Rectal smooth muscle tissue (tissue), 1 donor: ENCODE measurements around the gene GNG14.
"Not testable (repeated sequence)": the region's sequence is repeated elsewhere in the genome, so short reads cannot be mapped to it uniquely, and the experiment has no call there.

ENCODE experiments used
- H3K27ac ChIP-seq: one replicate; pipeline ENCODE4 v1.7.0; 2013; ENCODE audit warnings: low read depth, low read length, inconsistent platforms
- H3K27me3 ChIP-seq: one replicate; pipeline ENCODE4 v1.7.0; 2013; ENCODE audit warnings: low read length; ENCODE audit not compliant: control insufficient read depth, insufficient read depth
- H3K36me3 ChIP-seq: one replicate; pipeline ENCODE4 v1.7.0; 2013; ENCODE audit warnings: low read length; ENCODE audit not compliant: control insufficient read depth, insufficient read depth
- H3K4me1 ChIP-seq: one replicate; pipeline ENCODE4 v1.7.0; 2013; ENCODE audit warnings: low read length; ENCODE audit not compliant: control insufficient read depth, insufficient read depth
- H3K4me3 ChIP-seq: one replicate; pipeline ENCODE4 v1.7.0; 2013; ENCODE audit warnings: low read length
- H3K9ac ChIP-seq: one replicate; pipeline ENCODE4 v1.7.0; 2013; ENCODE audit warnings: low read length

The GNG14 gene

GRCh38 chr19:12687496-12688196 is at the start of gene GNG14:
Gene GNG14 (plus strand): TSS chr19:12687998. CDS start chr19:12688049, 51 bp downstream.
- H3K4me1 ChIP-seq = no peaks in the 10 kb centered on the region

GRCh38 chr19:12638611-12639182 is 49.1 kb upstream of the GNG14 start:
- Histone ChIP-seq H3K27me3 (no peaks in the 10 kb centered on the region), H3K9ac (no peak overlapping the region), H3K4me3 (no peak overlapping the region), H3K36me3 (no peaks in the 10 kb centered on the region), H3K4me1 (peaks cover 3% of the 10 kb centered on the region), H3K27ac (no peak overlapping the region)

More at GRCh38 chr19:12687496-12688196, at the start of gene GNG14:
- H3K27me3 ChIP-seq = no peaks in the 10 kb centered on the region
- no peaks in the 10 kb centered on the region for H3K36me3 ChIP-seq
- H3K27ac ChIP-seq = no peak within 1 kb of the TSS
- no peak within 1 kb of the TSS for H3K9ac ChIP-seq
- no peak within 1 kb of the TSS for H3K4me3 ChIP-seq

DNA sequence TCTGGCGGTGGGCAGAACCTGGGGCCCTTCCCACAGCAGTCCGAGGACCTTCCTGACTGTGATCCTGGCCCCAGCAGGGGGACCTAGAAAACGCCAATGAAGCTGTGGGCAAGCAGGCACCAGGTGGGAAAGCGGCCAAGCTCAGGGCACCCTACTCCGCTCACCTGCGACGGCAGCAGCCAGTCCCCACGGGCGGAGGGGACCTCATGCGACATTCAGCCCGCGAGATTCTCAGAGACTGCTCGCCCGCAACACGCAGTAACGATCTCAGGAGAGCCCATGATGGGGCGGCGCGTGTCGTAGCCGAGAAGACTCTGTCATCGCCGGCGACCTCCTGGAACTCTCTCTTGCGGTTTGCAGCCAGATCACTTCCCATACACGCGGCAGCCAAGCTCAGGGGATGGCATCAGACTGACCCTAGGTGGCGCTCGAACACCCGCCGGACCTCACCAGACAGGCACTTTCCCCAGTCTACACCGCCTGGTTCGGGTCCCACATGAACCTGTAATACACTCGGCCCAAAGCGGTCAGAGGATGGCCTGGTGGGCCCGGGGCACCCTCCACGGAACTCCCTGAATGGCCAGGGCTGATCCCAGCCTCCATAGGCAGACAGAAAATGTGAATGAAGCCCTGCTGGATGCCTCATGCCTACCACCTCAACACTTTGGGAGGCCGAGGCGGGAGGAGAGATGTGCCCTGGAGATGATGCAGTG is 47.7 kb upstream of the GNG14 start:
- Histone ChIP-seq H3K9ac (no peak overlapping the region), H3K36me3 (no peaks in the 10 kb centered on the region), H3K27ac (no peak overlapping the region), H3K4me1 (peaks cover 3% of the 10 kb centered on the region), H3K27me3 (no peaks in the 10 kb centered on the region), H3K4me3 (peak overlapping the region; percentile 42)

GRCh38 chr19:12641456-12641855 is 46.3 kb upstream of the GNG14 start:
- Histone ChIP-seq H3K27ac (no peak overlapping the region), H3K4me3 (no peak overlapping the region), H3K36me3 (no peaks in the 10 kb centered on the region), H3K27me3 (no peaks in the 10 kb centered on the region), H3K9ac (no peak overlapping the region), H3K4me1 (peaks cover 3% of the 10 kb centered on the region)

- Histone ChIP-seq H3K36me3 (no peaks in the 10 kb centered on the region), H3K27ac (no peak overlapping the region), H3K4me1 (peaks cover 3% of the 10 kb centered on the region), H3K4me3 (no peak overlapping the region), H3K9ac (no peak overlapping the region), H3K27me3 (no peaks in the 10 kb centered on the region)
Observed at GRCh38 chr19:12642506-12642905, 45.3 kb upstream of the GNG14 start.

GRCh38 chr19:12643716-12644115 is 44.1 kb upstream of the GNG14 start:
- not testable (repeated sequence) for H3K27ac ChIP-seq, H3K27me3 ChIP-seq, H3K9ac ChIP-seq, H3K4me3 ChIP-seq, H3K36me3 ChIP-seq, H3K4me1 ChIP-seq

DNA sequence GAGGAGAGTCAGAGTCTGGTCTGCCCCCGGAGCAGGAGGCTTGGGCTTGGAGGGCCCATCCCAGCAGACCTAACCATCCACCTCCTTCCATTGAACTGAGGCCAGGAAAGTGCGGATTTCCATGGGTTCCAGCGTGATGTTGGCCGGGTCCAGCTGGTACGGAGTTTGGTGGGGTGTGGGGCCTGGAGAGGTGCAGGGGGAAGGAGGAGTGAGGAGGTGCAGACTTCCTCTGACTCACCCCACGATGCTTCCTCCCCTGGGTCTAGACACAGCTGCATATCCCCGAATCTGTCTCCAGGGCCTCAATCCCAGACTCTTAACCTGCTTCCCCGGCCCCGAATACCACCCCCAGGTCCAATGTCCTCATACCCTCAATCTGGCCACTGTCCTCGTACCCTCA is 41.2 kb upstream of the GNG14 start:
- Histone ChIP-seq H3K9ac (no peak overlapping the region), H3K4me3 (no peak overlapping the region), H3K36me3 (no peaks in the 10 kb centered on the region), H3K4me1 (peaks cover 6% of the 10 kb centered on the region), H3K27me3 (no peaks in the 10 kb centered on the region), H3K27ac (no peak overlapping the region)

DNA sequence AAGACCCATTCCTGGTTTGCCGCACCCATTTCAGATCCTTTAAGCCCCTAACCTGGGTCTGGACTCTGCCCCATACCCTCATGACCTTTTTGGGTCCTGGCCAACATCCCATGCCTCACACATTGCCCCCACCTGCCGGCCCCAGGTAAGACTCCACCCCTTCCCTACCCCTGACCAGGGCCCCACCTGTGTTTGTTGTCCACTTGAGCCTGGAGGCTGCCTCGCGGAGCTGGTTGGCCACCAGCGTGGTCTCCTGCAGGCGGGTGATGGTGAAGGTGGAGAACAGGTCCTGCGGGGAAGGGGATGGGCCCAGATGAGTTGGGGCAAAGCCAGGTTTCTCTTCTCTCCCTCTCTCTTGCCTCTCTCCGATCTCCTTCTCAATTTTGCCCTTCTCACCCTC is 40.8 kb upstream of the GNG14 start:
- Histone ChIP-seq H3K27ac (no peak overlapping the region), H3K4me3 (no peak overlapping the region), H3K4me1 (peaks cover 6% of the 10 kb centered on the region), H3K27me3 (no peaks in the 10 kb centered on the region), H3K9ac (no peak overlapping the region), H3K36me3 (no peaks in the 10 kb centered on the region)

- no peak overlapping the region for H3K27ac ChIP-seq
- H3K9ac ChIP-seq = no peak overlapping the region
- H3K4me3 ChIP-seq = peak overlapping the region; percentile 54
- H3K36me3 ChIP-seq = no peaks in the 10 kb centered on the region
- H3K4me1 ChIP-seq = peaks cover 6% of the 10 kb centered on the region
- no peaks in the 10 kb centered on the region for H3K27me3 ChIP-seq
Observed at GRCh38 chr19:12647490-12648071, 40.2 kb upstream of the GNG14 start.

DNA sequence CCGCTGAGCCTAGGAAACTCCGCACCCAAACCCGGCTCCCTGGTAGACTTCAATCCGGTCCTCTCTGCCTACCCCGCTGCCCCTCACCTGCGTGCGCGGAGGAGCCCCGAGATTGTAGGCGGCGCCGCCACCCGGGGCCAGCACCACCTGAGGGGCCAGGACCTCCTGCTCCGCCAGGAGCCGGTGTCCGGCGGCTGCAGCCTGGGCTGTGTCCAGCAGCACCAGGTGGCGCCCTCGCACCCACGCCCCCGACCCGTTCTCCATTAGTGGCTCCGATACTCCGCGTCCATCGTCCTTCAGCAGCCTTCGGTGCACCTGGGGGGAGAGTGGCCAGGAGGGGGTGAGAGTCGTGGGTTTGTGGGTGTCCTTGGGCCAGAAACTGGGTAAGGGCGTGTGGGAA is 39.7 kb upstream of the GNG14 start:
- H3K9ac ChIP-seq = no peak overlapping the region
- H3K4me3 ChIP-seq = peak overlapping the region; percentile 54
- H3K27me3 ChIP-seq = no peaks in the 10 kb centered on the region
- H3K36me3 ChIP-seq = no peaks in the 10 kb centered on the region
- no peak overlapping the region for H3K27ac ChIP-seq
- peaks cover 6% of the 10 kb centered on the region for H3K4me1 ChIP-seq

DNA sequence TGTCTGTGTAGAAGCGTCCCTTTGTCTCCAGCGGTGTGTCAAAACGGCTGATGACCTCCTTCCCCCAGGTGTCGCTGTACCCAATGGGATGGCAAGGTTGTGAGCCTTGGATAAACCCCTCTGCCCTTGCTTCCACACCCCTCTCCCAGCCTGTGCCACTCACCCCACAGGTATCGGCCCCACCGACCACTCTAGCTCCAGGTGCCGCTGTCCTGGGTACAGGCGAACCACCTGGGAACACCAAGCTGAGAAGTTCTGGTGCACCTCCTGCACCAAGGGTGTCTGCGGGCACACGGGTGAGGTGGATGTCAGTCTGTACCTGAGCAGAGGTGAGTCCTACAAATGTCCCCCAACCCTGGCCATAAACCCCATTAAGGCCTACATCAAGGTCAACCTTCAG is 37.9 kb upstream of the GNG14 start:
- H3K27me3 ChIP-seq = no peaks in the 10 kb centered on the region
- no peaks in the 10 kb centered on the region for H3K36me3 ChIP-seq
- H3K9ac ChIP-seq = no peak overlapping the region
- no peak overlapping the region for H3K4me3 ChIP-seq
- H3K27ac ChIP-seq = no peak overlapping the region
- H3K4me1 ChIP-seq = peaks cover 6% of the 10 kb centered on the region

DNA sequence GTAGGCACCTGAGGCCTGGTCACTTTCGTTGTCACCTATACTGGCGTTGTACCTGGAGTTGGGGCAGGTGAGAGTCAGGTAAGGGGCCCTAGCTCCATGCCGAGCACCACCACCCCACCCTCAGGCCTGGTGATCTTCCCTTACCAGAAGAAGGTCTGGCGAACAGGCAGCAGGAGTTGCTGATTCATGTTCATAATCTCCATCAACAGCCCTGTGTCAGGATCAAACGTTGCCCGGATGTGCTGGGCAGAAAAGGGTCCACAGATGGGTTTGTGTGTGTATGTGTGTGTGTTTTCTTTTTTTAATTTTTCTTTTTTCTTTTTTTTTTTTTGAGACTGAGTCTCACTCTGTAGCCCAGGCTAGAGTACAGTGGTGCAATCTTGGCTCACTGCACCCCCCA is 35.6 kb upstream of the GNG14 start:
- Histone ChIP-seq H3K36me3 (peaks cover 13% of the 10 kb centered on the region), H3K9ac (no peak overlapping the region), H3K27ac (no peak overlapping the region), H3K27me3 (no peaks in the 10 kb centered on the region), H3K4me1 (peaks cover 6% of the 10 kb centered on the region), H3K4me3 (no peak overlapping the region)
